WTC11 (cell line): ENCODE results near the gene CBFA2T2. TPM values are rescaled to one million over a fixed set of nuclear protein-coding genes. Genes with fewer than 3 reads are reported as not detected.

Source experiments
- ATAC-seq: fragments of 200-7000 bp; cut with Tn5 transposase; 2 replicates; pipeline ENCODE4 v1.10.0; 2021; ENCODE audit warnings: mild to moderate bottlenecking, moderate library complexity
- CTCF ChIA-PET: fragments of 300-600 bp; sonication (Branson Sonifier 250); formaldehyde crosslinking; loops from one replicate; lab custom pipeline; 2021; ENCODE audit warnings: antibody characterized with exemption; lab: Charles Lee
- POLR2A ChIA-PET: fragments of 350-600 bp; sonication (Branson Sonifier 250); formaldehyde crosslinking; loops from one replicate; lab custom pipeline; 2021; ENCODE audit warnings: antibody characterized with exemption; lab: Charles Lee
- DNase-seq: peaks from one replicate; pipeline ENCODE4 v3.0.0; 2021; ENCODE audit warnings: low spot score
- H3K27ac Mint-ChIP-seq: 2 replicates; pipeline ENCODE4 v1.8.0; 2021; ENCODE audit warnings: mixed read lengths
- H3K27me3 Mint-ChIP-seq: 2 replicates; pipeline ENCODE4 v1.8.0; 2021; ENCODE audit warnings: low read depth, mild to moderate bottlenecking, moderate library complexity, mixed read lengths
- H3K36me3 Mint-ChIP-seq: 2 replicates; pipeline ENCODE4 v1.8.0; 2021; ENCODE audit warnings: mixed read lengths
- H3K4me1 Mint-ChIP-seq: 2 replicates; pipeline ENCODE4 v1.8.0; 2022; ENCODE audit warnings: mixed read lengths
- H3K4me3 Mint-ChIP-seq: 2 replicates; pipeline ENCODE4 v1.8.0; 2021; ENCODE audit warnings: mild to moderate bottlenecking, moderate library complexity, mixed read lengths
- H3K9me3 Mint-ChIP-seq: 2 replicates; pipeline ENCODE4 v1.8.0; 2021; ENCODE audit warnings: mixed read lengths
- ATF1 ChIP-seq: sonication (generic); formaldehyde crosslinking; IDR thresholded peaks from 2 replicates; pipeline ENCODE4 v1.8.1; 2023; ENCODE audit warnings: mild to moderate bottlenecking, moderate library complexity, missing genetic modification reagents
- ELF4 ChIP-seq: sonication (generic); formaldehyde crosslinking; IDR thresholded peaks from 2 replicates; pipeline ENCODE4 v1.8.1; 2022; ENCODE audit warnings: low read depth, mild to moderate bottlenecking, moderate library complexity, missing genetic modification reagents
- ESRRA ChIP-seq: sonication (generic); formaldehyde crosslinking; IDR thresholded peaks from 2 replicates; pipeline ENCODE4 v1.8.1; 2022; ENCODE audit warnings: mild to moderate bottlenecking, missing genetic modification reagents, borderline replicate concordance
- GTF2I ChIP-seq: fragments of 250-450 bp; sonication (Bioruptor Pico); conservative IDR thresholded peaks from 2 replicates; pipeline ENCODE4 v1.4.0; 2021; ENCODE audit warnings: mild to moderate bottlenecking
- NFATC4 ChIP-seq: fragments of 250-450 bp; sonication (Bioruptor Pico); IDR thresholded peaks from 2 replicates; pipeline ENCODE4 v1.9.0; 2021; ENCODE audit warnings: mild to moderate bottlenecking
- ZNF396 ChIP-seq: fragments of 250-450 bp; sonication (Bioruptor Pico); IDR thresholded peaks from 2 replicates; pipeline ENCODE4 v1.8.0; 2021; ENCODE audit warnings: mild to moderate bottlenecking, moderate library complexity, borderline replicate concordance
- ZNF416 ChIP-seq: fragments of 250-450 bp; sonication (Bioruptor Pico); IDR thresholded peaks from 2 replicates; pipeline ENCODE4 v1.9.0; 2021; ENCODE audit warnings: mild to moderate bottlenecking, inconsistent platforms
- total RNA-seq: library from RNA; stranded (reverse); gene quantifications from 3 replicates; pipeline ENCODE4 v1.2.3, GENCODE V29; 2021
- TF ChIP-seq, protein P1 (sequence below): sonication (generic); formaldehyde crosslinking; IDR thresholded peaks from 2 replicates; pipeline ENCODE4 v1.8.1; 2022; ENCODE audit warnings: low read depth, missing genetic modification reagents, borderline replicate concordance
- TF ChIP-seq, protein P2 (sequence below): sonication (generic); formaldehyde crosslinking; IDR thresholded peaks from 2 replicates; pipeline ENCODE4 v1.8.1; 2022; ENCODE audit warnings: low read depth, mild to moderate bottlenecking, moderate library complexity, missing genetic modification reagents, borderline replicate concordance
- TF ChIP-seq, protein P3 (sequence below): sonication (generic); formaldehyde crosslinking; IDR thresholded peaks from 2 replicates; pipeline ENCODE4 v1.8.1; 2023; ENCODE audit warnings: mild to moderate bottlenecking, missing genetic modification reagents
- TF ChIP-seq, protein P4 (sequence below): sonication (generic); formaldehyde crosslinking; IDR thresholded peaks from 2 replicates; pipeline ENCODE4 v1.8.0; 2023; ENCODE audit warnings: mild to moderate bottlenecking, missing genetic modification reagents
- TF ChIP-seq, protein P5 (sequence below): fragments of 250-450 bp; sonication (Bioruptor Pico); IDR thresholded peaks from 2 replicates; pipeline ENCODE4 v1.9.0; 2021; ENCODE audit warnings: mild to moderate bottlenecking, borderline replicate concordance
- TF ChIP-seq, protein P6 (sequence below): sonication (generic); formaldehyde crosslinking; IDR thresholded peaks from 2 replicates; pipeline ENCODE4 v1.8.0; 2022; ENCODE audit warnings: mild to moderate bottlenecking, missing genetic modification reagents
- TF ChIP-seq, protein P7 (sequence below): sonication (generic); formaldehyde crosslinking; IDR thresholded peaks from 2 replicates; pipeline ENCODE4 v1.8.1; 2023; ENCODE audit warnings: mild to moderate bottlenecking, missing genetic modification reagents

CBFA2T2 gene
- total RNA-seq, 1 experiment from 2014 or later = 22.1 TPM

DNA sequence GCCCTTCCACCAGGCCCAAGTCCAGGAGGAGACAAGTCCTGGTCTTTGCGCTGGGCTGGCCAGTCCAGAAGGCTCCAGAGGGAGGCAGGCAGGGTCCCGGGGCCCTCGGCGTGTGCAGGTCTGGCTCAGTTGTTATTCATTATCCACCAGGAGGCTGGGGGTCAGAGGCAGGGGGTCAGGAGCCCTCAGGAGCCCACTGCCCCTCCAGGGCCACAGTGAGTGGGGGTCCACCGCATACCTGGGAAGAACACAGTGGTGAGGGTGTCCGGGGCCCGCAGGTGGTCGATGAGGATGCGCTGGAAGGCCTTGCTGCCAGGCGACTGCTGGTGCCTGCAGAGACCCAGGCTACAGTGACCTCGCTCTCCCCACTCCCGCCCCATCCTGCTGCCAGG lies 167.8 kb downstream of the CBFA2T2 start (continued):
- TF ChIP-seq, protein P1, sequence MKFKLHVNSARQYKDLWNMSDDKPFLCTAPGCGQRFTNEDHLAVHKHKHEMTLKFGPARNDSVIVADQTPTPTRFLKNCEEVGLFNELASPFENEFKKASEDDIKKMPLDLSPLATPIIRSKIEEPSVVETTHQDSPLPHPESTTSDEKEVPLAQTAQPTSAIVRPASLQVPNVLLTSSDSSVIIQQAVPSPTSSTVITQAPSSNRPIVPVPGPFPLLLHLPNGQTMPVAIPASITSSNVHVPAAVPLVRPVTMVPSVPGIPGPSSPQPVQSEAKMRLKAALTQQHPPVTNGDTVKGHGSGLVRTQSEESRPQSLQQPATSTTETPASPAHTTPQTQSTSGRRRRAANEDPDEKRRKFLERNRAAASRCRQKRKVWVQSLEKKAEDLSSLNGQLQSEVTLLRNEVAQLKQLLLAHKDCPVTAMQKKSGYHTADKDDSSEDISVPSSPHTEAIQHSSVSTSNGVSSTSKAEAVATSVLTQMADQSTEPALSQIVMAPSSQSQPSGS (CRISPR knock-in tag) = no peak
- TF ChIP-seq, protein P2, sequence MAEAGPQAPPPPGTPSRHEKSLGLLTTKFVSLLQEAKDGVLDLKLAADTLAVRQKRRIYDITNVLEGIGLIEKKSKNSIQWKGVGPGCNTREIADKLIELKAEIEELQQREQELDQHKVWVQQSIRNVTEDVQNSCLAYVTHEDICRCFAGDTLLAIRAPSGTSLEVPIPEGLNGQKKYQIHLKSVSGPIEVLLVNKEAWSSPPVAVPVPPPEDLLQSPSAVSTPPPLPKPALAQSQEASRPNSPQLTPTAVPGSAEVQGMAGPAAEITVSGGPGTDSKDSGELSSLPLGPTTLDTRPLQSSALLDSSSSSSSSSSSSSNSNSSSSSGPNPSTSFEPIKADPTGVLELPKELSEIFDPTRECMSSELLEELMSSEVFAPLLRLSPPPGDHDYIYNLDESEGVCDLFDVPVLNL (CRISPR knock-in tag) = no peak
- TF ChIP-seq, protein P3, sequence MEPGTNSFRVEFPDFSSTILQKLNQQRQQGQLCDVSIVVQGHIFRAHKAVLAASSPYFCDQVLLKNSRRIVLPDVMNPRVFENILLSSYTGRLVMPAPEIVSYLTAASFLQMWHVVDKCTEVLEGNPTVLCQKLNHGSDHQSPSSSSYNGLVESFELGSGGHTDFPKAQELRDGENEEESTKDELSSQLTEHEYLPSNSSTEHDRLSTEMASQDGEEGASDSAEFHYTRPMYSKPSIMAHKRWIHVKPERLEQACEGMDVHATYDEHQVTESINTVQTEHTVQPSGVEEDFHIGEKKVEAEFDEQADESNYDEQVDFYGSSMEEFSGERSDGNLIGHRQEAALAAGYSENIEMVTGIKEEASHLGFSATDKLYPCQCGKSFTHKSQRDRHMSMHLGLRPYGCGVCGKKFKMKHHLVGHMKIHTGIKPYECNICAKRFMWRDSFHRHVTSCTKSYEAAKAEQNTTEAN = no peak
- TF ChIP-seq ZNF416 (CRISPR knock-in tag) (no peak), NFATC4 (CRISPR knock-in tag) (no peak)

DNA sequence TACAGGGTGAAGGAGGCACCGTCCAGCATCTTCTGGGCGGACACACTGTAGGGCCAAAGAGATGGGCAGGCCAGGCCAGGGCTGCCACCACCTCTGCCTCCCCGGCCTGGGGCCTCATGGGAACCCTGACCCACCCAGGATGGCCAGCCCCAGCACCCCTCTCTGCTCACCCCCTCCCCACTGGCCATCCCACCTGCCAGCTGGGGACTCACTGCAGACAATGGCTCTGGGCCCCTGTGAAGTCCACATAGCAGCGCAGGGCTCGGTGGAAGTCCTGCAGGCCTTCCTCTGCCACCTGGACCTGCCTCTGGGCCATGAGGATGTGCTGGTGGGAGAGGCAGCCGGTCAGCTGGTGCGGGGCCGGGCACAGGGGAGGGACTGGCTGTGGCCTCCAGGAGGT lies 168.6 kb downstream of the CBFA2T2 start:
- H3K36me3 Mint-ChIP-seq = peaks cover 6% of the 10 kb centered on the region
- no peak overlapping the region for H3K27ac Mint-ChIP-seq
- H3K27me3 Mint-ChIP-seq = peaks cover 2% of the 10 kb centered on the region; the same call in 1 of the 2 replicates
- no peak for DNase-seq
- CTCF ChIA-PET = interaction anchor here (1.6 kb wide), 1 partner anchor 9 kb away, joined by 3 read pairs; no protein-coding TSS in a partner anchor
- POLR2A ChIA-PET = interaction anchor here (0.5 kb wide), 1 partner anchor 26 kb away, joined by 3 read pairs; no protein-coding TSS in a partner anchor
- TF ChIP-seq, protein P4, sequence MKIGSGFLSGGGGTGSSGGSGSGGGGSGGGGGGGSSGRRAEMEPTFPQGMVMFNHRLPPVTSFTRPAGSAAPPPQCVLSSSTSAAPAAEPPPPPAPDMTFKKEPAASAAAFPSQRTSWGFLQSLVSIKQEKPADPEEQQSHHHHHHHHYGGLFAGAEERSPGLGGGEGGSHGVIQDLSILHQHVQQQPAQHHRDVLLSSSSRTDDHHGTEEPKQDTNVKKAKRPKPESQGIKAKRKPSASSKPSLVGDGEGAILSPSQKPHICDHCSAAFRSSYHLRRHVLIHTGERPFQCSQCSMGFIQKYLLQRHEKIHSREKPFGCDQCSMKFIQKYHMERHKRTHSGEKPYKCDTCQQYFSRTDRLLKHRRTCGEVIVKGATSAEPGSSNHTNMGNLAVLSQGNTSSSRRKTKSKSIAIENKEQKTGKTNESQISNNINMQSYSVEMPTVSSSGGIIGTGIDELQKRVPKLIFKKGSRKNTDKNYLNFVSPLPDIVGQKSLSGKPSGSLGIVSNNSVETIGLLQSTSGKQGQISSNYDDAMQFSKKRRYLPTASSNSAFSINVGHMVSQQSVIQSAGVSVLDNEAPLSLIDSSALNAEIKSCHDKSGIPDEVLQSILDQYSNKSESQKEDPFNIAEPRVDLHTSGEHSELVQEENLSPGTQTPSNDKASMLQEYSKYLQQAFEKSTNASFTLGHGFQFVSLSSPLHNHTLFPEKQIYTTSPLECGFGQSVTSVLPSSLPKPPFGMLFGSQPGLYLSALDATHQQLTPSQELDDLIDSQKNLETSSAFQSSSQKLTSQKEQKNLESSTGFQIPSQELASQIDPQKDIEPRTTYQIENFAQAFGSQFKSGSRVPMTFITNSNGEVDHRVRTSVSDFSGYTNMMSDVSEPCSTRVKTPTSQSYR = no peak
- TF ChIP-seq ATF1 (CRISPR knock-in tag) (no peak), ZNF396 (no peak), ELF4 (CRISPR knock-in tag) (no peak), ESRRA (CRISPR knock-in tag) (no peak), GTF2I (no peak)
- TF ChIP-seq, protein P5, sequence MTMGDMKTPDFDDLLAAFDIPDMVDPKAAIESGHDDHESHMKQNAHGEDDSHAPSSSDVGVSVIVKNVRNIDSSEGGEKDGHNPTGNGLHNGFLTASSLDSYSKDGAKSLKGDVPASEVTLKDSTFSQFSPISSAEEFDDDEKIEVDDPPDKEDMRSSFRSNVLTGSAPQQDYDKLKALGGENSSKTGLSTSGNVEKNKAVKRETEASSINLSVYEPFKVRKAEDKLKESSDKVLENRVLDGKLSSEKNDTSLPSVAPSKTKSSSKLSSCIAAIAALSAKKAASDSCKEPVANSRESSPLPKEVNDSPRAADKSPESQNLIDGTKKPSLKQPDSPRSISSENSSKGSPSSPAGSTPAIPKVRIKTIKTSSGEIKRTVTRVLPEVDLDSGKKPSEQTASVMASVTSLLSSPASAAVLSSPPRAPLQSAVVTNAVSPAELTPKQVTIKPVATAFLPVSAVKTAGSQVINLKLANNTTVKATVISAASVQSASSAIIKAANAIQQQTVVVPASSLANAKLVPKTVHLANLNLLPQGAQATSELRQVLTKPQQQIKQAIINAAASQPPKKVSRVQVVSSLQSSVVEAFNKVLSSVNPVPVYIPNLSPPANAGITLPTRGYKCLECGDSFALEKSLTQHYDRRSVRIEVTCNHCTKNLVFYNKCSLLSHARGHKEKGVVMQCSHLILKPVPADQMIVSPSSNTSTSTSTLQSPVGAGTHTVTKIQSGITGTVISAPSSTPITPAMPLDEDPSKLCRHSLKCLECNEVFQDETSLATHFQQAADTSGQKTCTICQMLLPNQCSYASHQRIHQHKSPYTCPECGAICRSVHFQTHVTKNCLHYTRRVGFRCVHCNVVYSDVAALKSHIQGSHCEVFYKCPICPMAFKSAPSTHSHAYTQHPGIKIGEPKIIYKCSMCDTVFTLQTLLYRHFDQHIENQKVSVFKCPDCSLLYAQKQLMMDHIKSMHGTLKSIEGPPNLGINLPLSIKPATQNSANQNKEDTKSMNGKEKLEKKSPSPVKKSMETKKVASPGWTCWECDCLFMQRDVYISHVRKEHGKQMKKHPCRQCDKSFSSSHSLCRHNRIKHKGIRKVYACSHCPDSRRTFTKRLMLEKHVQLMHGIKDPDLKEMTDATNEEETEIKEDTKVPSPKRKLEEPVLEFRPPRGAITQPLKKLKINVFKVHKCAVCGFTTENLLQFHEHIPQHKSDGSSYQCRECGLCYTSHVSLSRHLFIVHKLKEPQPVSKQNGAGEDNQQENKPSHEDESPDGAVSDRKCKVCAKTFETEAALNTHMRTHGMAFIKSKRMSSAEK = no peak
- TF ChIP-seq, protein P6, sequence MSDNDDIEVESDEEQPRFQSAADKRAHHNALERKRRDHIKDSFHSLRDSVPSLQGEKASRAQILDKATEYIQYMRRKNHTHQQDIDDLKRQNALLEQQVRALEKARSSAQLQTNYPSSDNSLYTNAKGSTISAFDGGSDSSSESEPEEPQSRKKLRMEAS = no peak
- TF ChIP-seq, protein P7, sequence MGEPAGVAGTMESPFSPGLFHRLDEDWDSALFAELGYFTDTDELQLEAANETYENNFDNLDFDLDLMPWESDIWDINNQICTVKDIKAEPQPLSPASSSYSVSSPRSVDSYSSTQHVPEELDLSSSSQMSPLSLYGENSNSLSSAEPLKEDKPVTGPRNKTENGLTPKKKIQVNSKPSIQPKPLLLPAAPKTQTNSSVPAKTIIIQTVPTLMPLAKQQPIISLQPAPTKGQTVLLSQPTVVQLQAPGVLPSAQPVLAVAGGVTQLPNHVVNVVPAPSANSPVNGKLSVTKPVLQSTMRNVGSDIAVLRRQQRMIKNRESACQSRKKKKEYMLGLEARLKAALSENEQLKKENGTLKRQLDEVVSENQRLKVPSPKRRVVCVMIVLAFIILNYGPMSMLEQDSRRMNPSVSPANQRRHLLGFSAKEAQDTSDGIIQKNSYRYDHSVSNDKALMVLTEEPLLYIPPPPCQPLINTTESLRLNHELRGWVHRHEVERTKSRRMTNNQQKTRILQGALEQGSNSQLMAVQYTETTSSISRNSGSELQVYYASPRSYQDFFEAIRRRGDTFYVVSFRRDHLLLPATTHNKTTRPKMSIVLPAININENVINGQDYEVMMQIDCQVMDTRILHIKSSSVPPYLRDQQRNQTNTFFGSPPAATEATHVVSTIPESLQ (CRISPR knock-in tag) = no peak
- no peaks in the 10 kb centered on the region for H3K9me3 Mint-ChIP-seq
- H3K4me1 Mint-ChIP-seq = peaks cover 20% of the 10 kb centered on the region
- no peak overlapping the region for H3K4me3 Mint-ChIP-seq
- no peak for ATAC-seq
